OCI-LY1 (cell line): Measurements from ENCODE around the gene NUP98.

ENCODE experiments used
- H2AFZ ChIP-seq: fragments of 200-600 bp; sonication (generic), shearing (Covaris generic); 2 replicates; pipeline ENCODE4 v1.6.0; 2014; ENCODE audit warnings: antibody characterized with exemption, mild to moderate bottlenecking, low read length
- H3F3A ChIP-seq: fragments of 200-600 bp; sonication (generic), shearing (Covaris generic); 2 replicates; pipeline ENCODE4 v1.6.0; 2014; ENCODE audit warnings: mild to moderate bottlenecking, antibody characterized with exemption, low read length, moderate library complexity; ENCODE audit not compliant: insufficient read depth
- H3K27ac ChIP-seq: fragments of 200-600 bp; sonication (generic); 2 replicates; pipeline ENCODE4 v1.5.1; 2014; ENCODE audit warnings: low read length, mixed run types, mild to moderate bottlenecking, low read depth; ENCODE audit not compliant: poor library complexity, severe bottlenecking
- H3K27me3 ChIP-seq: fragments of 200-600 bp; sonication (generic); 2 replicates; pipeline ENCODE4 v1.6.0; 2014; ENCODE audit warnings: antibody characterized with exemption, mild to moderate bottlenecking, low read length, moderate library complexity; ENCODE audit not compliant: insufficient read depth
- H3K36me3 ChIP-seq: fragments of 200-600 bp; sonication (generic); 2 replicates; pipeline ENCODE4 v1.6.1; 2014; ENCODE audit warnings: mild to moderate bottlenecking, antibody characterized with exemption, low read length, moderate library complexity, mixed read lengths; ENCODE audit not compliant: insufficient read depth
- H3K4me1 ChIP-seq: fragments of 200-600 bp; sonication (generic); 2 replicates; pipeline ENCODE4 v1.5.1; 2014; ENCODE audit warnings: mild to moderate bottlenecking, low read length, moderate library complexity; ENCODE audit not compliant: insufficient read depth, severe bottlenecking
- H3K4me2 ChIP-seq: fragments of 200-600 bp; sonication (generic), shearing (Covaris generic); 2 replicates; pipeline ENCODE4 v1.6.1; 2014; ENCODE audit warnings: low read length
- H3K4me3 ChIP-seq: fragments of 200-600 bp; sonication (generic); 2 replicates; pipeline ENCODE4 v1.5.1; 2014; ENCODE audit warnings: low read length, low read depth, mild to moderate bottlenecking, mixed read lengths; ENCODE audit not compliant: poor library complexity, severe bottlenecking
- H3K79me2 ChIP-seq: fragments of 200-600 bp; shearing (Covaris generic); 2 replicates; pipeline ENCODE4 v1.6.1; 2016; ENCODE audit warnings: mixed run types, low read length, mixed read lengths; ENCODE audit not compliant: insufficient read depth
- H3K9ac ChIP-seq: fragments of 200-600 bp; sonication (generic), shearing (Covaris generic); 2 replicates; pipeline ENCODE4 v1.6.1; 2014; ENCODE audit warnings: mild to moderate bottlenecking, low read length, mixed read lengths
- H3K9me2 ChIP-seq: fragments of 200-600 bp; sonication (generic), shearing (Covaris generic); 2 replicates; pipeline ENCODE4 v1.6.1; 2014; ENCODE audit warnings: low read depth, mild to moderate bottlenecking, low read length, mixed read lengths
- H3K9me3 ChIP-seq: fragments of 200-600 bp; shearing (Covaris generic); 2 replicates; pipeline ENCODE4 v1.6.1; 2014; ENCODE audit warnings: low read length, mixed read lengths
- H4K20me1 ChIP-seq: fragments of 200-600 bp; sonication (generic), shearing (Covaris generic); 2 replicates; pipeline ENCODE4 v1.6.0; 2016; ENCODE audit warnings: mild to moderate bottlenecking, low read length; ENCODE audit not compliant: insufficient read depth
- EZH2 ChIP-seq: fragments of 200-600 bp; sonication (generic), shearing (Covaris generic); IDR thresholded peaks from 2 replicates; pipeline ENCODE4 v1.8.0; 2017; ENCODE audit warnings: borderline replicate concordance, mixed run types, mild to moderate bottlenecking, antibody characterized with exemption, low read length, moderate library complexity, mixed read lengths
- TF ChIP-seq, protein P1 (sequence below): fragments of 200-600 bp; sonication (generic), shearing (Covaris generic); IDR thresholded peaks from 2 replicates; pipeline ENCODE4 v1.5.1; 2017; ENCODE audit warnings: mild to moderate bottlenecking, antibody characterized with exemption, low read length, moderate library complexity, mixed read lengths

Gene NUP98

DNA sequence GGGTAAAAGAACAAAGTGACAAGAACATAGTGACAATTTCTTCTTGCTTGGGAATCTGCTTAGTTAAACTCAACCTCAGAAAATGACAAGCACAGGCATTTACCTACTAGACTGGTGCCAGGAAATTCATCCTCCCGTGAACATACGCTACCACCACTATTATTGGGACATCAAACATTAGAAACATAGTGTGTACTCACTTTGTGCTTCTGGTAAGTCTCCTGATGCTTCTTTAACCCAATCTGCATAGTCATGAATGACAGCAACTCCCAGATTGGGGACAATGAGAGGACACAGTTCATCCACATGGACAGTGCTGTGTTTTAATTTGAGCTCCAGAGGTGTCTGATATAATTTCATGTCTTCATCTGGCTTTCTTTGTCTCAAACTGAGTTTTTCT, 96.9 kb downstream of the NUP98 start:
- H3K9ac ChIP-seq = no peak overlapping the region
- H3K4me3 ChIP-seq = no peak overlapping the region
- H3K36me3 ChIP-seq = peaks cover 96% of the 10 kb centered on the region
- H3K9me3 ChIP-seq = no peaks in the 10 kb centered on the region
- H3K79me2 ChIP-seq = no peaks in the 10 kb centered on the region
- H4K20me1 ChIP-seq = no peaks in the 10 kb centered on the region
- H3K9me2 ChIP-seq = no peaks in the 10 kb centered on the region
- no peak for TF ChIP-seq EZH2
- TF ChIP-seq, protein P1, sequence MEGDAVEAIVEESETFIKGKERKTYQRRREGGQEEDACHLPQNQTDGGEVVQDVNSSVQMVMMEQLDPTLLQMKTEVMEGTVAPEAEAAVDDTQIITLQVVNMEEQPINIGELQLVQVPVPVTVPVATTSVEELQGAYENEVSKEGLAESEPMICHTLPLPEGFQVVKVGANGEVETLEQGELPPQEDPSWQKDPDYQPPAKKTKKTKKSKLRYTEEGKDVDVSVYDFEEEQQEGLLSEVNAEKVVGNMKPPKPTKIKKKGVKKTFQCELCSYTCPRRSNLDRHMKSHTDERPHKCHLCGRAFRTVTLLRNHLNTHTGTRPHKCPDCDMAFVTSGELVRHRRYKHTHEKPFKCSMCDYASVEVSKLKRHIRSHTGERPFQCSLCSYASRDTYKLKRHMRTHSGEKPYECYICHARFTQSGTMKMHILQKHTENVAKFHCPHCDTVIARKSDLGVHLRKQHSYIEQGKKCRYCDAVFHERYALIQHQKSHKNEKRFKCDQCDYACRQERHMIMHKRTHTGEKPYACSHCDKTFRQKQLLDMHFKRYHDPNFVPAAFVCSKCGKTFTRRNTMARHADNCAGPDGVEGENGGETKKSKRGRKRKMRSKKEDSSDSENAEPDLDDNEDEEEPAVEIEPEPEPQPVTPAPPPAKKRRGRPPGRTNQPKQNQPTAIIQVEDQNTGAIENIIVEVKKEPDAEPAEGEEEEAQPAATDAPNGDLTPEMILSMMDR = no peak
- no peak overlapping the region for H3K27ac ChIP-seq
- no peaks in the 10 kb centered on the region for H3K4me1 ChIP-seq
- no peaks in the 10 kb centered on the region for H3K27me3 ChIP-seq
- no peak overlapping the region for H3K4me2 ChIP-seq
- no peaks in the 10 kb centered on the region for H3F3A ChIP-seq
- no peak overlapping the region for H2AFZ ChIP-seq

DNA sequence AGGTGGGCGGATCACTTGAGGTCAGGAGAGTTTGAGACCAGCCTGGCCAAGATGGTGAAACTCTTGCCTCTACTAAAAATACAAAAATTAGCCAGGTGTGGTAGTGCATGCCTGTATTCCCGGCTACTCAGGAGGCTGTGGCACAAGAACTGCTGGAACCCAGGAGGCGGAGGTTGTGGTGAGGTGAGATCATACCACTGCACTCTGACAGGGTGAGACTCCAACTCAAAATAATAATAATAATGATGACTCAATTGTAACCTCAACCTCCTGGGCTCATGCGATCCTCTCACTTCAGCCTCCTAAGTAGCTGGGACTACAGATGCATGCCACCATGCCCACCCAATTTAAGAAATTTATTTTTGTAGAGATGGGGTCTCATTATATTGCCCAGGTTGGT, 110.6 kb downstream of the NUP98 start:
- peaks cover 81% of the 10 kb centered on the region for H3K36me3 ChIP-seq

DNA sequence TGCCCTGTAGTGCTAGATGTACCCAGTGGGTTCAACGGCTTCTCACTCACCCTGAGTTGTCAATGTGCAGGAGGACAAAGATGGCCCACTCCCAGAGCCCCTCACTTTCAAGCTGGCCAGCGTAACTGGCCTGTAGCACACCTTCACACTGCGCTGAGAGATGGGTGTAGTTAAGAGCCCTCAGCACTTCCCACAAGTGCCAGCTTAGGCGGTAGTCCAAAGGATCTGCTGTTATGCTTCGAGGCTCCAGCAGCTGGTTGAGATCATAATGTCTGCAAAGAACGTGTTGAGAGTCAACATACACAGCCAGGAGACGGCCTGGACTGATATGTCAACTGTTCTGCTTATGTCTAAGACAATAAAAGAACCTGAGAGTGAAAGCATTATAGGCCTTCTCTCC, 111.4 kb downstream of the NUP98 start:
- Histone ChIP-seq H3K27ac (no peak overlapping the region), H3K27me3 (no peaks in the 10 kb centered on the region), H3K4me2 (no peak overlapping the region), H3K79me2 (no peaks in the 10 kb centered on the region), H3K9me2 (no peaks in the 10 kb centered on the region), H3K9me3 (no peaks in the 10 kb centered on the region), H2AFZ (no peak overlapping the region), H3K4me3 (no peak overlapping the region), H3F3A (no peaks in the 10 kb centered on the region), H4K20me1 (no peaks in the 10 kb centered on the region), H3K36me3 (peaks cover 81% of the 10 kb centered on the region), H3K9ac (no peak overlapping the region), H3K4me1 (no peaks in the 10 kb centered on the region)
- TF ChIP-seq, protein P1 = no peak
- TF ChIP-seq EZH2 = no peak

More for the DNA sequence above, 110.6 kb downstream of the NUP98 start:
- Histone ChIP-seq H3K4me2 (no peak overlapping the region), H3K9ac (no peak overlapping the region), H4K20me1 (no peaks in the 10 kb centered on the region), H3K9me2 (no peaks in the 10 kb centered on the region), H3F3A (no peaks in the 10 kb centered on the region), H3K4me1 (no peaks in the 10 kb centered on the region), H3K27me3 (no peaks in the 10 kb centered on the region), H3K9me3 (no peaks in the 10 kb centered on the region), H3K27ac (no peak overlapping the region), H2AFZ (no peak overlapping the region), H3K79me2 (no peaks in the 10 kb centered on the region), H3K4me3 (no peak overlapping the region)
- TF ChIP-seq, protein P1 = no peak
- TF ChIP-seq EZH2 = no peak
